Activated effector memory CD4-positive, alpha-beta T cell treated with anti-CD3 and anti-CD28 coated beads, Interleukin-2, amount 50 U/mL, for 16 hours (primary cell): ENCODE data around the gene ZNF692.
"Not testable (repeated sequence)": the region's sequence is repeated elsewhere in the genome, so short reads cannot be mapped to it uniquely, and the experiment has no call there.

Experiments
- DNase-seq: peaks from one replicate; pipeline ENCODE4 v3.0.0-alpha.2; 2020

ZNF692 gene

GRCh38 chr1:248858891-248859889 lies at the start of gene ZNF692:
TSS of gene ZNF692 (minus strand) at chr1:248859085. CDS start at chr1:248858309, 776 bp downstream.
- peak; percentile 99 for DNase-seq

- no peak for DNase-seq
Observed at GRCh38 chr1:248906753-248907661, 48.1 kb upstream of the ZNF692 start.

- peak; percentile 98 for DNase-seq
Observed at GRCh38 chr1:248906009-248906752, 47.3 kb upstream of the ZNF692 start, which contains the start of gene PGBD2. TSS of gene PGBD2 (plus strand) at chr1:248906235. CDS start at chr1:248913863, 7,628 bp downstream.

- no peak for DNase-seq
Observed at GRCh38 chr1:248905662-248906008, 46.8 kb upstream of the ZNF692 start.

GRCh38 chr1:248904437-248905216 lies 45.7 kb upstream of the ZNF692 start:
- no peak for DNase-seq

GRCh38 chr1:248901578-248901977 lies 42.7 kb upstream of the ZNF692 start:
- DNase-seq, result no peak

GRCh38 chr1:248900637-248901036 lies 41.8 kb upstream of the ZNF692 start:
- no peak for DNase-seq

- no peak for DNase-seq
Observed at GRCh38 chr1:248897412-248898337, 38.8 kb upstream of the ZNF692 start.

GRCh38 chr1:248894837-248895236 lies 36.0 kb upstream of the ZNF692 start:
- DNase-seq, result no peak

GRCh38 chr1:248892590-248892989 lies 33.7 kb upstream of the ZNF692 start:
- no peak for DNase-seq

- no peak for DNase-seq
Observed at GRCh38 chr1:248891758-248892157, 32.9 kb upstream of the ZNF692 start.

GRCh38 chr1:248890549-248891498 lies 31.9 kb upstream of the ZNF692 start:
- DNase-seq, result no peak

- not testable (repeated sequence) for DNase-seq
Observed at GRCh38 chr1:248889914-248890243, 31.0 kb upstream of the ZNF692 start.

GRCh38 chr1:248886237-248886895 lies 27.5 kb upstream of the ZNF692 start:
- no peak for DNase-seq

GRCh38 chr1:248885646-248886045 lies 26.8 kb upstream of the ZNF692 start:
- no peak for DNase-seq

GRCh38 chr1:248884632-248885295 lies 25.9 kb upstream of the ZNF692 start:
- DNase-seq, result no peak

GRCh38 chr1:248882427-248882826 lies 23.5 kb upstream of the ZNF692 start:
- not testable (repeated sequence) for DNase-seq

GRCh38 chr1:248881261-248881660 lies 22.4 kb upstream of the ZNF692 start:
- no peak for DNase-seq
